Duodenal mucosa (tissue), 2 donors: ENCODE results near the gene KCNB1.

Experiments used
- H3K27ac ChIP-seq: one replicate; pipeline ENCODE4 v1.7.0; 2013; ENCODE audit warnings: low read depth, low read length
- H3K27me3 ChIP-seq, 2 donors: one replicate each; pipeline ENCODE4 v1.7.0; 2013; ENCODE audit warnings: low read length in 2 of 2, control low read depth in 1 of 2; ENCODE audit not compliant: insufficient read depth in 2 of 2, control insufficient read depth in 1 of 2
- H3K36me3 ChIP-seq, 2 donors: one replicate each; pipeline ENCODE4 v1.7.0; 2013; ENCODE audit warnings: low read length in 2 of 2, control low read depth in 1 of 2; ENCODE audit not compliant: insufficient read depth in 2 of 2, control insufficient read depth in 1 of 2
- H3K4me1 ChIP-seq, 2 donors: one replicate each; pipeline ENCODE4 v1.7.0; 2013; ENCODE audit warnings: low read length in 2 of 2, control low read depth in 1 of 2; ENCODE audit not compliant: insufficient read depth in 2 of 2, control insufficient read depth in 1 of 2
- H3K4me3 ChIP-seq, 2 donors: one replicate each; pipeline ENCODE4 v1.7.0; 2013; ENCODE audit warnings: low read length in 2 of 2, low read depth in 1 of 2
- H3K9ac ChIP-seq, 2 donors: one replicate each; pipeline ENCODE4 v1.7.0; 2013; ENCODE audit warnings: low read length in 2 of 2, low read depth in 1 of 2
- H3K9me3 ChIP-seq, 2 donors: one replicate each; pipeline ENCODE4 v1.7.0; 2013; ENCODE audit warnings: low read length in 2 of 2, control low read depth in 1 of 2; ENCODE audit not compliant: control insufficient read depth in 1 of 2

Gene KCNB1

GRCh38 chr20:49460131-49460530, 22.3 kb downstream of the KCNB1 start:
- Histone ChIP-seq H3K9ac (no peak overlapping the region), H3K36me3 (no peaks in the 10 kb centered on the region), H3K27me3 (peaks cover 0 to 2% of the 10 kb centered on the region in 2 donors), H3K4me1 (no peaks in the 10 kb centered on the region), H3K4me3 (no peak overlapping the region), H3K9me3 (no peaks in the 10 kb centered on the region), H3K27ac (no peak overlapping the region)

- no peak overlapping the region for H3K9ac ChIP-seq
- H3K27ac ChIP-seq: no peak overlapping the region
- H3K9me3 ChIP-seq: no peaks in the 10 kb centered on the region
- H3K4me1 ChIP-seq: no peaks in the 10 kb centered on the region
- H3K4me3 ChIP-seq: no peak overlapping the region
- H3K36me3 ChIP-seq: no peaks in the 10 kb centered on the region
- H3K27me3 ChIP-seq: peaks cover 0 to 2% of the 10 kb centered on the region in 2 donors
Measured at GRCh38 chr20:49459684-49460083, 22.8 kb downstream of the KCNB1 start.

GRCh38 chr20:49457444-49457843, 25.0 kb downstream of the KCNB1 start:
- Histone ChIP-seq H3K9me3 (no peaks in the 10 kb centered on the region), H3K36me3 (no peaks in the 10 kb centered on the region), H3K27me3 (peaks cover 0 to 2% of the 10 kb centered on the region in 2 donors), H3K27ac (no peak overlapping the region), H3K4me1 (no peaks in the 10 kb centered on the region), H3K9ac (no peak overlapping the region), H3K4me3 (no peak overlapping the region)

GRCh38 chr20:49456646-49457045, 25.8 kb downstream of the KCNB1 start:
- no peak overlapping the region for H3K9ac ChIP-seq
- H3K27me3 ChIP-seq: peaks cover 0 to 2% of the 10 kb centered on the region in 2 donors
- H3K4me1 ChIP-seq: no peaks in the 10 kb centered on the region
- no peak overlapping the region for H3K4me3 ChIP-seq
- H3K27ac ChIP-seq: no peak overlapping the region
- no peaks in the 10 kb centered on the region for H3K36me3 ChIP-seq
- no peaks in the 10 kb centered on the region for H3K9me3 ChIP-seq

GRCh38 chr20:49455691-49456090, 26.8 kb downstream of the KCNB1 start:
- Histone ChIP-seq H3K4me3 (no peak overlapping the region), H3K4me1 (no peaks in the 10 kb centered on the region), H3K36me3 (no peaks in the 10 kb centered on the region), H3K27ac (no peak overlapping the region), H3K9me3 (no peaks in the 10 kb centered on the region), H3K9ac (no peak overlapping the region), H3K27me3 (no peaks in the 10 kb centered on the region)

GRCh38 chr20:49452011-49452482, 30.4 kb downstream of the KCNB1 start:
- H3K27ac ChIP-seq: no peak overlapping the region
- no peaks in the 10 kb centered on the region for H3K9me3 ChIP-seq
- no peak overlapping the region for H3K4me3 ChIP-seq
- H3K9ac ChIP-seq: no peak overlapping the region
- no peaks in the 10 kb centered on the region for H3K27me3 ChIP-seq
- H3K4me1 ChIP-seq: no peaks in the 10 kb centered on the region
- no peaks in the 10 kb centered on the region for H3K36me3 ChIP-seq

GRCh38 chr20:49450281-49450721, 32.2 kb downstream of the KCNB1 start:
- Histone ChIP-seq H3K9me3 (no peaks in the 10 kb centered on the region), H3K27ac (no peak overlapping the region), H3K4me3 (no peak overlapping the region), H3K4me1 (no peaks in the 10 kb centered on the region), H3K9ac (no peak overlapping the region), H3K27me3 (no peaks in the 10 kb centered on the region), H3K36me3 (no peaks in the 10 kb centered on the region)

- no peaks in the 10 kb centered on the region for H3K4me1 ChIP-seq
Measured at GRCh38 chr20:49448917-49449316, 33.6 kb downstream of the KCNB1 start.

GRCh38 chr20:49447946-49448809, 34.3 kb downstream of the KCNB1 start:
- H3K9me3 ChIP-seq: no peaks in the 10 kb centered on the region
- H3K27ac ChIP-seq: no peak overlapping the region
- no peaks in the 10 kb centered on the region for H3K36me3 ChIP-seq
- H3K4me3 ChIP-seq: no peak overlapping the region
- no peak overlapping the region for H3K9ac ChIP-seq
- no peaks in the 10 kb centered on the region for H3K4me1 ChIP-seq
- peaks cover 0 to 3% of the 10 kb centered on the region in 2 donors for H3K27me3 ChIP-seq

More at GRCh38 chr20:49448917-49449316, 33.6 kb downstream of the KCNB1 start:
- Histone ChIP-seq H3K27me3 (no peaks in the 10 kb centered on the region), H3K4me3 (no peak overlapping the region), H3K9ac (no peak overlapping the region), H3K36me3 (no peaks in the 10 kb centered on the region), H3K27ac (no peak overlapping the region), H3K9me3 (no peaks in the 10 kb centered on the region)

- Histone ChIP-seq H3K4me3 (no peak overlapping the region), H3K9ac (no peak overlapping the region), H3K36me3 (no peaks in the 10 kb centered on the region), H3K27ac (no peak overlapping the region), H3K9me3 (no peaks in the 10 kb centered on the region), H3K4me1 (no peaks in the 10 kb centered on the region), H3K27me3 (peaks cover 0 to 3% of the 10 kb centered on the region in 2 donors)
Measured at GRCh38 chr20:49447364-49447763, 35.1 kb downstream of the KCNB1 start.
